ENCODE results near the gene GALNT9.

DNA sequence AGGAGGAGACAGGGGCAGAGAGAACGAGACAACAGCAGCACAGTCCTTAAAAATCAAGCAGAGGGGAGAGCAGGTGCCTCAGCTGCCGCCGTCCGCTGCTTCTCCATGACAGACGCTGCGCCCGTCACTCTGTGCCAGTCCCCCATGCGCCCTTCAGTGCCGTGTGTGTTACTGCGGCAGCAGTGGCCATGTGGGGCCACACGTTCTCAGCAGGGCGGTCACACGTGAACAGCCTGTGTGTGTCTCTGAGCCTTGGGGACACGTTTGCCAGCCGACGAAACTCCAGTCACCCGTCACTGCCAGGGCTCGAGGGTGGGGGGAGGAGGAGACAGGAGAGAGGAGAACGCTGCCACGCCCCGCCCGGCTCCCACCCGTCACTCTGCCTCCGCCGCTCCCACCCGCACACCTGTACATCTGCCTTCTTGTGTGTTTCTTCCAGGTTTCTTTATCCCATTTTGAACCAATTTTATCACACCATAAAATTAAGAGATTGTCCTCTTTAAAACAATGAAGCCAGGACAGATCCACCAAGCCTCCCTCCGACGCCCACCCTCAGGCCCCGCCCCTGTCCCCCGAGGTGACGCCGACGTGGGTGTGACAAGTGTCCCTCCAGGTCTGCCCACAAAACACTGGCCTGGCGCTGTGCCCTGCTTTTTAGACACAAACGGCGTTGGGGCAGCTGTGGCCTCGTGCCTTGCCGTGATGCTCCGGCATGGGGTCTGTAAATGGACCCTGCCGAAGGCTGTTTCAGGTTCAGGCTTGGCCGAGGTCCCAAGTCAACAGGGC lies 58.2 kb downstream of the GALNT9 start:
- TF ChIP-seq SP1 (IDR thresholded peaks at IDR 0.05; ENCODE audit: low read depth) (no peak), ELF1 (IDR thresholded peaks at IDR 0.05; ENCODE audit: borderline replicate concordance, low read depth) (no peak), POLR2A (IDR thresholded peaks at IDR 0.05; ENCODE audit: borderline replicate concordance, extremely low read depth, insufficient read depth, insufficient read length) (no peak), POLR2AphosphoS5 (IDR thresholded peaks at IDR 0.05; ENCODE audit: low read depth, low read length) (no peak), TCF7L2 (IDR thresholded peaks at IDR 0.05; ENCODE audit: borderline replicate concordance, extremely low read depth, insufficient read depth, insufficient read length) (no peak), EZH2phosphoT487 (IDR thresholded peaks at IDR 0.05; ENCODE audit: borderline replicate concordance) (no peak), RAD21 (IDR thresholded peaks at IDR 0.05; ENCODE audit: low read depth) (no peak)
- TF ChIP-seq, protein P1, sequence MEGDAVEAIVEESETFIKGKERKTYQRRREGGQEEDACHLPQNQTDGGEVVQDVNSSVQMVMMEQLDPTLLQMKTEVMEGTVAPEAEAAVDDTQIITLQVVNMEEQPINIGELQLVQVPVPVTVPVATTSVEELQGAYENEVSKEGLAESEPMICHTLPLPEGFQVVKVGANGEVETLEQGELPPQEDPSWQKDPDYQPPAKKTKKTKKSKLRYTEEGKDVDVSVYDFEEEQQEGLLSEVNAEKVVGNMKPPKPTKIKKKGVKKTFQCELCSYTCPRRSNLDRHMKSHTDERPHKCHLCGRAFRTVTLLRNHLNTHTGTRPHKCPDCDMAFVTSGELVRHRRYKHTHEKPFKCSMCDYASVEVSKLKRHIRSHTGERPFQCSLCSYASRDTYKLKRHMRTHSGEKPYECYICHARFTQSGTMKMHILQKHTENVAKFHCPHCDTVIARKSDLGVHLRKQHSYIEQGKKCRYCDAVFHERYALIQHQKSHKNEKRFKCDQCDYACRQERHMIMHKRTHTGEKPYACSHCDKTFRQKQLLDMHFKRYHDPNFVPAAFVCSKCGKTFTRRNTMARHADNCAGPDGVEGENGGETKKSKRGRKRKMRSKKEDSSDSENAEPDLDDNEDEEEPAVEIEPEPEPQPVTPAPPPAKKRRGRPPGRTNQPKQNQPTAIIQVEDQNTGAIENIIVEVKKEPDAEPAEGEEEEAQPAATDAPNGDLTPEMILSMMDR (IDR thresholded peaks at IDR 0.05 in 2 of 3, conservative IDR thresholded peaks at IDR 0.05 in 1 of 3; ENCODE audit: borderline replicate concordance in 1 of 3, insufficient read depth in 1 of 3, low read depth in 2 of 3, low read length in 2 of 3): no peak
- TF ChIP-seq, protein P2, sequence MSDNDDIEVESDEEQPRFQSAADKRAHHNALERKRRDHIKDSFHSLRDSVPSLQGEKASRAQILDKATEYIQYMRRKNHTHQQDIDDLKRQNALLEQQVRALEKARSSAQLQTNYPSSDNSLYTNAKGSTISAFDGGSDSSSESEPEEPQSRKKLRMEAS (IDR thresholded peaks at IDR 0.05): no peak
- TF ChIP-seq, protein P3, sequence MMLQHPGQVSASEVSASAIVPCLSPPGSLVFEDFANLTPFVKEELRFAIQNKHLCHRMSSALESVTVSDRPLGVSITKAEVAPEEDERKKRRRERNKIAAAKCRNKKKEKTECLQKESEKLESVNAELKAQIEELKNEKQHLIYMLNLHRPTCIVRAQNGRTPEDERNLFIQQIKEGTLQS (IDR thresholded peaks at IDR 0.05): no peak

Data from HCT116 (cell line).